Mesothelial cell of epicardium (in vitro differentiated cells): ENCODE data around the gene EIF5A. TPM values are rescaled to one million over a fixed set of nuclear protein-coding genes. Genes with fewer than 3 reads are reported as not detected.

ENCODE experiments used
- DNase-seq, 2 experiments: peaks; one replicate each; pipeline ENCODE4 v3.0.0; 2021; ENCODE audit warnings: low spot score in 2 of 2; ENCODE audit not compliant: unreplicated experiment in 2 of 2
- H3K27ac Mint-ChIP-seq: 2 replicates; pipeline ENCODE4 v1.8.0; 2021; ENCODE audit warnings: mixed read lengths
- H3K27me3 Mint-ChIP-seq: 2 replicates; pipeline ENCODE4 v1.8.0; 2021; ENCODE audit warnings: low read depth, mixed read lengths
- H3K36me3 Mint-ChIP-seq: 2 replicates; pipeline ENCODE4 v1.8.0; 2021; ENCODE audit warnings: mixed read lengths
- H3K4me1 Mint-ChIP-seq: 2 replicates; pipeline ENCODE4 v1.8.0; 2021; ENCODE audit warnings: mixed read lengths
- H3K4me3 Mint-ChIP-seq: 2 replicates; pipeline ENCODE4 v1.8.0; 2021; ENCODE audit warnings: mild to moderate bottlenecking, moderate library complexity, mixed read lengths
- H3K9me3 Mint-ChIP-seq: 2 replicates; pipeline ENCODE4 v1.8.0; 2021; ENCODE audit warnings: mixed read lengths
- total RNA-seq: library from RNA; stranded (reverse); gene quantifications from 3 replicates; pipeline ENCODE4 v1.2.1, GENCODE V29; 2021
- TF ChIP-seq, protein P1 (sequence below): fragments of 200-600 bp; sonication (generic); IDR thresholded peaks from one replicate; pipeline ENCODE4 v1.5.0; 2021; ENCODE audit warnings: antibody characterized with exemption; ENCODE audit not compliant: unreplicated experiment

EIF5A gene
- total RNA-seq, 1 donor from 2014 or later, result 265 TPM

DNA sequence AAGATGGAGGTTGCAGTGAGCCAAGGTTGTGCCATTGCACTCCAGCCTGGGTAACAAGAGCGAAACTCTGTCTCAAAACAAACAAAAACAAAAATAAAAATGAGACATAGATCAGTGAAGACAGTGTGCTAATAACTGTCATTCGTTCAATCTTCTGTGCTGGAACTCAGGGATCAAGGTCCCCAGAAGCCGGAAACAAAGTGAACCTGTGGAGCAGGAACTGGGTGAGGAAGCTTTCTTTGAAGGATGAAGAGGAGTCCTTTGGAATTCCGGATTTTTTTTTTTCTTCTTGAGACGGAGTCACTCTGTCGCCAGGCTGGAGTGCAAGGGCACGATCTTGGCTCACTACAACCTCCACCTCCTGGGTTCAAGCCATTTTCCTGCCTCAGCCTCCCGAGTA lies 28.0 kb upstream of the EIF5A start:
- Mint-ChIP-seq H3K36me3 (no peaks in the 10 kb centered on the region), H3K4me1 (peaks cover 15% of the 10 kb centered on the region), H3K27ac (no peak overlapping the region), H3K9me3 (no peaks in the 10 kb centered on the region), H3K27me3 (peaks cover 23% of the 10 kb centered on the region), H3K4me3 (no peak overlapping the region)
- DNase-seq, result no peak
- TF ChIP-seq, protein P1, sequence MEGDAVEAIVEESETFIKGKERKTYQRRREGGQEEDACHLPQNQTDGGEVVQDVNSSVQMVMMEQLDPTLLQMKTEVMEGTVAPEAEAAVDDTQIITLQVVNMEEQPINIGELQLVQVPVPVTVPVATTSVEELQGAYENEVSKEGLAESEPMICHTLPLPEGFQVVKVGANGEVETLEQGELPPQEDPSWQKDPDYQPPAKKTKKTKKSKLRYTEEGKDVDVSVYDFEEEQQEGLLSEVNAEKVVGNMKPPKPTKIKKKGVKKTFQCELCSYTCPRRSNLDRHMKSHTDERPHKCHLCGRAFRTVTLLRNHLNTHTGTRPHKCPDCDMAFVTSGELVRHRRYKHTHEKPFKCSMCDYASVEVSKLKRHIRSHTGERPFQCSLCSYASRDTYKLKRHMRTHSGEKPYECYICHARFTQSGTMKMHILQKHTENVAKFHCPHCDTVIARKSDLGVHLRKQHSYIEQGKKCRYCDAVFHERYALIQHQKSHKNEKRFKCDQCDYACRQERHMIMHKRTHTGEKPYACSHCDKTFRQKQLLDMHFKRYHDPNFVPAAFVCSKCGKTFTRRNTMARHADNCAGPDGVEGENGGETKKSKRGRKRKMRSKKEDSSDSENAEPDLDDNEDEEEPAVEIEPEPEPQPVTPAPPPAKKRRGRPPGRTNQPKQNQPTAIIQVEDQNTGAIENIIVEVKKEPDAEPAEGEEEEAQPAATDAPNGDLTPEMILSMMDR, result no peak

DNA sequence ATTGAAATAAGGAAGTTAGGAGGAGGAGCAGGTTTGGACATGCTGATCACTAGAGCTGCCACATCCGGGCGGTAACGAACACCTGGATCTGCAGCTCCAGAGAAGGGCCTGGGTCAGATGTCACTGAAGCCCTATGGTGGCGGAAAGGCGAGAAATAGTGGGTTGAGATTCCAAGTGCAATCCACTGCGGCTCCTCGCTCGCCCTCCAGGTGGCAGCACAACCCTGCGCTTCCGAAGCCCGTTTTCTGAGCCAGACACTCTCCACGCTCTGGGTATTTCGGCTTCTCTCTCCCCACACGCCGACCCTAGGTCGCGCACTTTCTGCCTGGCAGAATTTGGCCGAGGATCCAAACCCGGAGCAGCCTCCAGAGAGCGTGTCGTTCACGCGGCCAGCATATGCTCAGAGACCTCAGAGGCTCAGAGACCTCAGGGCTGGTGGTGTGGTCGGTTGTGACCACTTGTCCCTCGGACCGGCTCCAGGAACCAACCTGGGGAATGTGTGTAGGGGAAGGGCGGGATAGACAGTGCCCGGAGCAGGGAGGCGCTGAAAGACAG lies 26.8 kb upstream of the EIF5A start:
- Mint-ChIP-seq H3K27ac (peak overlapping the region; percentile 73), H3K9me3 (no peaks in the 10 kb centered on the region), H3K27me3 (peaks cover 23% of the 10 kb centered on the region), H3K36me3 (no peaks in the 10 kb centered on the region), H3K4me3 (peak overlapping the region; percentile 73), H3K4me1 (peaks cover 15% of the 10 kb centered on the region)
- DNase-seq, result peak; percentile 59 to 82
- TF ChIP-seq, protein P1, result peak; percentile 76

DNA sequence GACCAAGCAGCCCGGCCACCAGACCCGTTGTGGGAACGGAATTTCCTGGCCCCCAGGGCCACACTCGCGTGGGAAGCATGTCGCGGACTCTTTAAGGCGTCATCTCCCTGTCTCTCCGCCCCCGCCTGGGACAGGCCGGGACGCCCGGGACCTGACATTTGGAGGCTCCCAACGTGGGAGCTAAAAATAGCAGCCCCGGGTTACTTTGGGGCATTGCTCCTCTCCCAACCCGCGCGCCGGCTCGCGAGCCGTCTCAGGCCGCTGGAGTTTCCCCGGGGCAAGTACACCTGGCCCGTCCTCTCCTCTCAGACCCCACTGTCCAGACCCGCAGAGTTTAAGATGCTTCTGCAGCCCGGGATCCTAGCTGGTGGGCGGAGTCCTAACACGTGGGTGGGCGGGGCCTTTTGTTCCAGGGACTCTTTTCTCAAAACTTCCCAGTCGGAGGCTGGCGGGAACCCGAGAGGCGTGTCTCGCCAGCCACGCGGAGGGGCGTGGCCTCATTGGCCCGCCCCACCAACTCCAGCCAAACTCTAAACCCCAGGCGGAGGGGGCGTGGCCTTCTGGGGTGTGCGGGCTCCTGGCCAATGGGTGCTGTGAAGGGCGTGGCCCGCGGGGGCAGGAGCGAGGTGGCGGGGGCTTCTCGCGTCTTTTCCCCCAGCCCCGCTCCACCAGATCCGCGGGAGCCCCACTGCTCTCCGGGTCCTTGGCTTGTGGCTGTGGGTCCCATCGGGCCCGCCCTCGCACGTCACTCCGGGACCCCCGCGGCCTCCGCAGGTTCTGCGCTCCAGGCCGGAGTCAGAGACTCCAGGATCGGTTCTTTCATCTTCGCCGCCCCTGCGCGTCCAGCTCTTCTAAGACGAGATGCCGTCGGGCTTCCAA lies 26.1 kb upstream of the EIF5A start, which contains the start of gene SLC2A4:
Gene SLC2A4, plus strand, starts transcription at position 645 of the 879 bp plus-strand sequence. Its CDS starts 217 bp downstream, at position 862.
- H3K36me3 Mint-ChIP-seq, result no peaks in the 10 kb centered on the region
- DNase-seq, result peak; percentile 90 to 95
- H3K4me1 Mint-ChIP-seq, result peaks cover 15% of the 10 kb centered on the region
- H3K27me3 Mint-ChIP-seq, result peaks cover 25% of the 10 kb centered on the region
- H3K27ac Mint-ChIP-seq, result peak within 1 kb of the TSS; percentile 75
- H3K4me3 Mint-ChIP-seq, result peak within 1 kb of the TSS; percentile 73
- TF ChIP-seq, protein P1, result no peak
- H3K9me3 Mint-ChIP-seq, result no peaks in the 10 kb centered on the region

DNA sequence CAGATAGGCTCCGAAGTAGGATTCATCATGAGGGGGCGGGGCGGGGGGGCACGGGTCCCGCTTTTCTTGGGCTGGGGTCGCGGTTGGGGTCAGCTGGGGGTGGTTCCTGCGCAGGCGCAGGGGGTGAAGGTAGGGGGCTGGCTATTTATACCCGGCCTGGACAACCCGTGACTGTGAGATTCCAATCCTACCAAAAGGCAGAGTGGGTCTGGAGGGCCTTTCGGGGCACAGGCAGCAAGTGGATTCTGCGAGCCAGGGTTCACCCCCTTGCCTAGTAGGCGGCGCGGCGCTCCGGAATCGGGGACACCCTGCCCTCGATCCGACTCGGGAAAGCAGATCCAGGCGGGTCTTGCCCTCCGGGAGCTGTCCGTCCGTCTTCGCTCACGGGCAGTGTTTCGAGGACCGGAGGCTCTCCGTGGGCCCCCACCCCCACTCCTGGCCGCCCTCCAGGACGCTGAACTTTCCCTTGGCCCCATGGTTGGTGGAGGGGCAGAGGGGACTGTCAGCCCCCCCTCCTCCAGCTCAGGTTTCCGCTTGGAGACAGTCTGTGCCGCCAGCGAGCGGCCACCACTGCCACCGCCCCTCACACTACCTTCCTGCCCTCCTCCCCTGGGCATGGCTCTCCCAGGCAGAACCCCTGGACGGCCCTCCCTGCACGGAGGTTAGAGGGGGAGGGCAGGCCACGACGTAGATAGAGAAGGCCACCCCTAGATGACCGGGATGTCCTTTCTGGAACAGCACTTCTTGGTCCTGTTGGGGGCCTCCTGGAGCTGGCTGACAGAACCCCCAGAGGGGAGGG lies 25.3 kb upstream of the EIF5A start:
- Mint-ChIP-seq H3K36me3 (no peaks in the 10 kb centered on the region), H3K9me3 (no peaks in the 10 kb centered on the region), H3K4me3 (peak overlapping the region; percentile 73), H3K4me1 (peaks cover 15% of the 10 kb centered on the region), H3K27me3 (peaks cover 28% of the 10 kb centered on the region), H3K27ac (no peak overlapping the region)
- DNase-seq, result no peak
- TF ChIP-seq, protein P1, result no peak

DNA sequence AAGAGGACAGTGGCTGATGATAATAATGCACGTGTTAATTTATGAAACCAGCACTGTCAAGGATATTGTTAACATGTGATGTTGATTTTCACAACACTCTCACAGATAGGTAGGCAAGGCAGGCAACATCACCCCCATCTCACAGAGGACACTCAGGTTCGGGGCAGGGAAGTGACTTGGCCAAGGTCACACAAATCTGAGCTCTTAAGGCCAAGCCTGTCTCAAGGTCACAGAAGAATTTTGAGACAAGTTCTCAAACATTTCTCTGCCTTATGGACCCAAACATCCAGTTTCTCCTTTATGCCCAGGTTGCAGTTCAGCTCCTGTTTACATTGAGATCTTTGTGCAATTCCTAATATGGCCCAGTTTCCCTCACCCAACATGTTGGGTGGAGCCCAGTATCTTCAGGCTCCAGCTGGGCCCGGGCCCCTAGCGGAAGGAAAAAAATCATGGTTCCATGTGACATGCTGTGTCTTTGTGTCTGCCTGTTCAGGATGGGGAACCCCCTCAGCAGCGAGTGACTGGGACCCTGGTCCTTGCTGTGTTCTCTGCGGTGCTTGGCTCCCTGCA lies 24.6 kb upstream of the EIF5A start:
- Mint-ChIP-seq H3K27me3 (peaks cover 31% of the 10 kb centered on the region), H3K4me1 (peaks cover 15% of the 10 kb centered on the region), H3K4me3 (peak overlapping the region; percentile 73), H3K27ac (no peak overlapping the region), H3K36me3 (no peaks in the 10 kb centered on the region), H3K9me3 (no peaks in the 10 kb centered on the region)
- TF ChIP-seq, protein P1, result no peak
- DNase-seq, result no peak
